Gastroesophageal sphincter (tissue), 4 donors: ENCODE data around the gene CNOT6L. TPM values are rescaled to one million over a fixed set of nuclear protein-coding genes. Genes with fewer than 3 reads are reported as not detected.

Source experiments
- ATAC-seq: fragments of 150-250 bp; one replicate; pipeline ENCODE4 v1.9.1; 2016; ENCODE audit warnings: mild to moderate bottlenecking, moderate library complexity
- H3K27ac ChIP-seq, 4 donors: fragments of 200-600 bp; sonication (generic) in 3 of 4; 1 replicate in 3 of 4; 2 replicates in 1 of 4; pipeline ENCODE4 v1.5.1; 2016 to 2019
- H3K27me3 ChIP-seq: fragments of 200-600 bp; sonication (generic); one replicate; pipeline ENCODE4 v1.5.1; 2019
- H3K36me3 ChIP-seq, 2 donors: fragments of 200-600 bp; sonication (generic); one replicate each; pipeline ENCODE4 v1.5.1; 2019; ENCODE audit warnings: control low read depth in 1 of 2
- H3K4me1 ChIP-seq, 3 donors: fragments of 200-600 bp; sonication (generic); 1 replicate in 2 of 3; 2 replicates in 1 of 3; pipeline ENCODE4 v1.5.1; 2016 to 2019; ENCODE audit warnings: control low read depth in 2 of 3
- H3K4me3 ChIP-seq, 2 donors: fragments of 200-600 bp; sonication (generic); one replicate each; pipeline ENCODE4 v1.5.1; 2019; ENCODE audit warnings: mild to moderate bottlenecking in 1 of 2, moderate library complexity in 1 of 2
- H3K9me3 ChIP-seq, 3 donors: fragments of 200-600 bp; sonication (generic); one replicate each; pipeline ENCODE4 v1.5.1; 2017 to 2019; ENCODE audit warnings: control low read depth in 2 of 3
- EP300 ChIP-seq: sonication (generic); formaldehyde crosslinking; IDR thresholded peaks from one replicate; pipeline ENCODE4 v1.6.1; 2017; ENCODE audit warnings: antibody characterized with exemption, mild to moderate bottlenecking
- POLR2A ChIP-seq, 2 donors: fragments of 450-650 bp; IDR thresholded peaks; one replicate each; pipeline ENCODE4 v1.6.1; 2017; ENCODE audit warnings: antibody characterized with exemption in 2 of 2, mild to moderate bottlenecking in 2 of 2, moderate library complexity in 1 of 2
- POLR2AphosphoS5 ChIP-seq: sonication (generic); formaldehyde crosslinking; IDR thresholded peaks from one replicate; pipeline ENCODE4 v1.6.1; 2017; ENCODE audit warnings: antibody characterized with exemption
- WGBS, 2 donors: methylation state at CpG; one replicate each; pipeline ENCODE4 v1.1.5; 2018; ENCODE audit warnings: low coverage in 1 of 2; 5-methylcytosine and 5-hydroxymethylcytosine counted together
- total RNA-seq, 4 donors: library from RNA; depleted of rRNA; stranded (reverse); fragments of >200 nt; gene quantifications; one replicate each; pipeline ENCODE4 v1.1.0, GENCODE V29; 2016
- TF ChIP-seq, protein P1 (sequence below), 4 experiments: fragments of 200-600 bp in 2 of 4; fragments of 450-650 bp in 2 of 4; sonication (generic) in 1 of 4; IDR thresholded peaks; one replicate each; pipeline ENCODE4 v1.5.1; 2017 to 2019; ENCODE audit warnings: antibody characterized with exemption in 4 of 4, mild to moderate bottlenecking in 2 of 4, moderate library complexity in 2 of 4

The CNOT6L gene
- total RNA-seq, 4 donors from 2014 or later: 21.0 to 24.8 (median 22.3) TPM

DNA sequence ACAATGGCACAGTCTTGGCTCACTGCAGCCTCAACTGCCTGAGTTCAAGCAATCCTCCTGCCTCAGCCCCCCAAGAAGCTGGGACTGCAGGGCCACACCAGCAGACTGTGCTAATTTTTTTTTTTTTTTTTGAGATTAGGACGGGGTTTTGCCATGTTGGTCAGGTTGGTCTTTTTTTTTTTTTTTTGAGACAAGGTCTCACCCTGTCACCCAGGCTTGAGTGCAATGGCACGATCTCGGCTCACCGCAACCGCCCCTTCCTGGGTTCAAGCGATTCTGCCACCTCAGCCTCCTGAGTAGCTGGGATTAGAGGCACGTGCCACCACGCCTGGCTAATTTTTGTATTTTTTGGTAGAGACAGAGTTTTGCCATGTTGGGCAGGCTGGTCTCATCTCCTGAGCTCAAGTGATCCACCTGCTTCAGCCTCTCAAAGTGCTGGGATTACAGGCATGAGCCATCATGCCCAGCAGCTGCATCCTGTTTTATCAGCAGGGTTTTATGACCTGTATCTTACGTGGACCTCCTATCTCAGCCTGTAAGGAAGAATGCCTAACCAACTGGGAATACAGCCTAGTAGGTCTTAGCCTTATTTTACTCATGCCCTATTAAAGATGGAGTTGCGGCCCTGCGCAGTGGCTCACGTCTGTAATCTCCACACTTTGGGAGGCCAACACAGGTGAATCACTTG, 30.3 kb upstream of the CNOT6L start:
- H3K27ac ChIP-seq: no peak overlapping the region
- TF ChIP-seq, protein P1, sequence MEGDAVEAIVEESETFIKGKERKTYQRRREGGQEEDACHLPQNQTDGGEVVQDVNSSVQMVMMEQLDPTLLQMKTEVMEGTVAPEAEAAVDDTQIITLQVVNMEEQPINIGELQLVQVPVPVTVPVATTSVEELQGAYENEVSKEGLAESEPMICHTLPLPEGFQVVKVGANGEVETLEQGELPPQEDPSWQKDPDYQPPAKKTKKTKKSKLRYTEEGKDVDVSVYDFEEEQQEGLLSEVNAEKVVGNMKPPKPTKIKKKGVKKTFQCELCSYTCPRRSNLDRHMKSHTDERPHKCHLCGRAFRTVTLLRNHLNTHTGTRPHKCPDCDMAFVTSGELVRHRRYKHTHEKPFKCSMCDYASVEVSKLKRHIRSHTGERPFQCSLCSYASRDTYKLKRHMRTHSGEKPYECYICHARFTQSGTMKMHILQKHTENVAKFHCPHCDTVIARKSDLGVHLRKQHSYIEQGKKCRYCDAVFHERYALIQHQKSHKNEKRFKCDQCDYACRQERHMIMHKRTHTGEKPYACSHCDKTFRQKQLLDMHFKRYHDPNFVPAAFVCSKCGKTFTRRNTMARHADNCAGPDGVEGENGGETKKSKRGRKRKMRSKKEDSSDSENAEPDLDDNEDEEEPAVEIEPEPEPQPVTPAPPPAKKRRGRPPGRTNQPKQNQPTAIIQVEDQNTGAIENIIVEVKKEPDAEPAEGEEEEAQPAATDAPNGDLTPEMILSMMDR (IDR thresholded peaks at IDR 0.05): no peak
- TF ChIP-seq POLR2AphosphoS5: no peak
- TF ChIP-seq EP300: no peak
- TF ChIP-seq POLR2A (IDR thresholded peaks at IDR 0.05): no peak
- ATAC-seq: no peak
- no peak overlapping the region for H3K4me3 ChIP-seq
- H3K9me3 ChIP-seq: no peaks in the 10 kb centered on the region
- WGBS, 2 donors: 71 to 85% methylated on average over 4 to 5 of the region's 12 CpGs
- H3K36me3 ChIP-seq: no peaks in the 10 kb centered on the region
- no peaks in the 10 kb centered on the region for H3K4me1 ChIP-seq
- H3K27me3 ChIP-seq: peaks cover 11% of the 10 kb centered on the region

DNA sequence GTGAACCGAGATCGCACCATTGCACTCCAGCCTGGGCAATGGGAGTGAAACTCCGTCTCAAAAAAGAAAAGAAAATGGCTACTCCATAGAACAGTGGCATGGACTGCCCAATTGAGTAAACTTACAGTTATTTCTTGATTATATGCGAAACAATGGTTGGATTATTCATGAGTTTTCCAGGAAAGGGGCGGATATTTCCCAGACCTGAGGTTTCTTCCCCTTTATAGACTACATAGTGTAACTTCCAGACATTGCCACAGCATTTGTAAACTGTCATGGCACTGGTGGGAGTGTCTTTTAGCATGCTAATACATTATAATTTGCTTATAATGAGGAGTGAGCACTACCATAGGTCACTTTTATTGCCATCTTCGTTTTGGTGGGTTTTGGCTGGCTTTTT, 29.3 kb upstream of the CNOT6L start:
- H3K36me3 ChIP-seq: no peaks in the 10 kb centered on the region
- TF ChIP-seq EP300: no peak
- no peak for TF ChIP-seq POLR2AphosphoS5
- TF ChIP-seq POLR2A (IDR thresholded peaks at IDR 0.05): no peak
- TF ChIP-seq, protein P1 (IDR thresholded peaks at IDR 0.05): no peak
- no peak overlapping the region for H3K27ac ChIP-seq
- H3K4me1 ChIP-seq: no peaks in the 10 kb centered on the region
- no peaks in the 10 kb centered on the region for H3K9me3 ChIP-seq
- H3K4me3 ChIP-seq: no peak overlapping the region
- peaks cover 11% of the 10 kb centered on the region for H3K27me3 ChIP-seq
- ATAC-seq: no peak
- WGBS, 2 donors: 95 to 100% methylated on average over 3 to 6 of the region's 6 CpGs

DNA sequence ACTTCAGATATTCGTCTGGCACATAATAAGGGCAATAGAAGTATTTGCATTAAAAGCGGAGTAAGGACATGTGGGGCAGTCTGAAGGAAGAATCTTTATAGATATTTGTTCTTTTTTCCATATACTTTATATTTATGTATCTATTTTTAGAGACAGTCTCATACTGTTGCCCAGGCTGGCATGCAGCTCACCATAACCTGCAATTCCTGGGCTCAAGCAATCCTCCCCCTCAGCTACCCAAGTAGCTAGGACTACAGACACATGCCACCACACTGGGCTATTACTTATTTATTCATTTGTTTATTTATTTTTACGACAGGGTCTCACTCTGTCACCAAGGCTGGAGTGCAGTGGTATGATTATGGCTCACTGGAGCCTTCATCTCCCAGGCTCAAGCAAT, 26.8 kb upstream of the CNOT6L start:
- ATAC-seq: no peak
- Histone ChIP-seq H3K4me3 (no peak overlapping the region), H3K27ac (no peak overlapping the region), H3K4me1 (no peaks in the 10 kb centered on the region), H3K36me3 (no peaks in the 10 kb centered on the region), H3K9me3 (no peaks in the 10 kb centered on the region), H3K27me3 (peaks cover 11% of the 10 kb centered on the region)
- 75 to 89% methylated on average over 3 of the region's 3 CpGs for WGBS, 2 donors
- TF ChIP-seq POLR2A (IDR thresholded peaks at IDR 0.05) (no peak), EP300 (no peak), POLR2AphosphoS5 (no peak)
- TF ChIP-seq, protein P1 (IDR thresholded peaks at IDR 0.05): no peak

DNA sequence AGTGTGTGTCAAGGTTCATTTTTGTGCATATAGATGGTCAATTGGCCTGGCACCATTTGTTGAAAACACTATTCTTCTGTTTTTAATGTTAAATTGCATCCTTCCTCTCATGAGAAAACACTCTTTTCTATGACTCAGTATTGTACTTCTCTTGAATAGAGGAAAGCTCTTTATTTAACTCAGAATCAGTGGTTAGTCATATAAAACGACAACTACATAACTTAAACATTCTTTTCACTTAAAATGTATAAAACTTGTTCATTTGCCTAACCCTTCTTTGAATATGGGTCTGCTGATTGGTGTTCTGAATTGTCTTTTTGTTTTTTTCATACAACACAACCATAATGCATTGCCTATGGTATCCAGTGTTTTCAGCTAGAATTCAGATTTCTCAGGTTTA, 26.2 kb upstream of the CNOT6L start:
- Histone ChIP-seq H3K27me3 (peaks cover 11% of the 10 kb centered on the region), H3K36me3 (no peaks in the 10 kb centered on the region), H3K4me1 (no peaks in the 10 kb centered on the region), H3K4me3 (no peak overlapping the region), H3K27ac (no peak overlapping the region), H3K9me3 (no peaks in the 10 kb centered on the region)
- WGBS, 2 donors: 62 to 100% methylated on average over 1 of the region's 1 CpG
- no peak for ATAC-seq
- TF ChIP-seq EP300 (no peak), POLR2A (IDR thresholded peaks at IDR 0.05) (no peak), POLR2AphosphoS5 (no peak)
- TF ChIP-seq, protein P1 (IDR thresholded peaks at IDR 0.05): no peak

DNA sequence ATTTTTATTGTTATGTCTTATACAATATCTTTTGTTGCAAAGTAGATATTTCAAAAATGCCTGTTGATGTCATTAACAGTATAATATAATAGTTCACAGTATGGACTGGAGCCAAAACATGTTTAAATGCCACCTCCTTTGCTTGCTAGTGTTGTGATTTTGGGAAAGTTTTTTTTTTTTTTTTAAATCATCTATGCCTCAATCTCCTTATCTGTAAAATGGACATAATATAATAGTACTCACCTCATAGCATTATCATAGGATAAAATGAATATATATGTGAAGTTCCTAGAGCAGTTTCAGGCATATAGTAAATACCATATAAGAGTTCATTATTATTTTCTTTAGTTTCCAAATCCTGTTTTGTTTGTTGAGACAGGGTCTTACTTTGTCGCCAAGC, 25.2 kb upstream of the CNOT6L start:
- Histone ChIP-seq H3K4me3 (no peak overlapping the region), H3K27me3 (peaks cover under 1% of the 10 kb centered on the region), H3K4me1 (no peaks in the 10 kb centered on the region), H3K9me3 (no peaks in the 10 kb centered on the region), H3K27ac (no peak overlapping the region), H3K36me3 (no peaks in the 10 kb centered on the region)
- TF ChIP-seq POLR2AphosphoS5: no peak
- TF ChIP-seq, protein P1 (IDR thresholded peaks at IDR 0.05): no peak
- TF ChIP-seq POLR2A (IDR thresholded peaks at IDR 0.05): no peak
- no peak for ATAC-seq
- WGBS, 2 donors: 100% methylated on average over 1 of the region's 1 CpG; no CpG with 5 or more reads in 1 of the 2 donors
